HG02759 (cell line): ENCODE results near the gene EPHB2.
"Not testable (repeated sequence)": the region's sequence is repeated elsewhere in the genome, so short reads cannot be mapped to it uniquely, and the experiment has no call there.

Experiments used
- ATAC-seq: cut with Tn5 transposase; IDR thresholded peaks from one replicate; pipeline ENCODE4 v1.9.1; 2021; ENCODE audit warnings: mild to moderate bottlenecking, moderate library complexity; ENCODE audit not compliant: unreplicated experiment

The EPHB2 gene

DNA sequence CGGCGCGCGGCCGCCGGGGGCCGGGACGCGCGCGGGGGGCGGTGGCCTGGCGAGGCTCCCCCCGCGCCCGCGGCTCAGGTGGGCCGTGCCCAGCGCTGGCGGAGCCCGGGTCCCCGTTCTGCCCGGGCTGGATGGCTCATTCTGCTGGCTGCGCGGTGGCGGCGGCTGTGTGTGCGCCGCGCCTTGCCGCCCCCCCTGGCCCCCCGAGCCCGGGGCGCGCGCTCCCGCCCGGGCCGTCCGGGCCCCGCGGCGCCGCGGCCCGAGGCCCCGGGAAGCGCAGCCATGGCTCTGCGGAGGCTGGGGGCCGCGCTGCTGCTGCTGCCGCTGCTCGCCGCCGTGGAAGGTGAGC, at the start of gene EPHB2:
Gene EPHB2 (plus strand): TSS at position 139 of the 349 bp plus-strand sequence. CDS start 144 bp downstream, at position 283.
- no peak for ATAC-seq

GRCh38 chr1:22661880-22662279, 48.8 kb upstream of the EPHB2 start:
- ATAC-seq = no peak

GRCh38 chr1:22662318-22662717, 48.3 kb upstream of the EPHB2 start:
- ATAC-seq = no peak

- no peak for ATAC-seq
These were observed 47.6 kb upstream of the EPHB2 start for GRCh38 chr1:22662986-22663408.

GRCh38 chr1:22665752-22666151, 44.9 kb upstream of the EPHB2 start:
- no peak for ATAC-seq

DNA sequence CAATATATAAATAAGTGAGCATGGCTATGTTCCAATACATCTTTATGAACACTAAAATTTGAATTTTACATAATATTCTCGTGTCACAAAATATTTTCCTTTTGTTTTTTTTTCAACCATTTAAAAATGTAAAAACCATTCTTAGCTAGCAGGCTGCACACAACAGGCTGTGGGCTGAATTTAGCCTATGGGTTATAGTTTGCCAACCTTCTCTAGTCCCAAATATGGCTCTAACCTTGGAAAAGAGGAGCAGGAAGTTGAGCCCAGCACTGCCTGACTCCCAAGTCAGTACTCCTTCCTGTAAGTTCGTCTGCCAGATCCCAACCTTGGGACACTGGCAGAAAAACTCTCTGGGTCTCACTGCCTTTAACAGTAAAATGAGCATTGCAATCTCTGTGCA, 44.2 kb upstream of the EPHB2 start:
- ATAC-seq = no peak

DNA sequence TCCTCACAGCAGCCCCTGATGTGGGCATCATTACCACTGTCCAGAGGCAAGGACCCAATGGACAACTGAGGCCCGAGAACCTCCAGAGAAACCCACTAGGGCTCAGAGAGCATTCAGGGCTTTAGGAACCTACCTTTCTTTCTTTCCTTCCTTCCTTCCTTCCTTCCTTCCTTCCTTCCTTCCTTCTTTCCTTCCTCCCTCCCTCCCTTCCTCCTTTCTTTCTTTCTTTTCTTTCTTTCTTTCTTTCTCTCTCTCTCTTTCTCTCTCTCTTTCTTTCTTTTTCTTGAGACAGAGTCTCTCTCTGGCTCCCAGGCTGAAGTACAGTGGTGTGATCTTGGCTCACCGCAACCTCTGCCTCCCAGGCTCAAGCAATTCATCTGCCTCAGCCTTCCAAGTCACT, 41.8 kb upstream of the EPHB2 start:
- not testable (repeated sequence) for ATAC-seq

DNA sequence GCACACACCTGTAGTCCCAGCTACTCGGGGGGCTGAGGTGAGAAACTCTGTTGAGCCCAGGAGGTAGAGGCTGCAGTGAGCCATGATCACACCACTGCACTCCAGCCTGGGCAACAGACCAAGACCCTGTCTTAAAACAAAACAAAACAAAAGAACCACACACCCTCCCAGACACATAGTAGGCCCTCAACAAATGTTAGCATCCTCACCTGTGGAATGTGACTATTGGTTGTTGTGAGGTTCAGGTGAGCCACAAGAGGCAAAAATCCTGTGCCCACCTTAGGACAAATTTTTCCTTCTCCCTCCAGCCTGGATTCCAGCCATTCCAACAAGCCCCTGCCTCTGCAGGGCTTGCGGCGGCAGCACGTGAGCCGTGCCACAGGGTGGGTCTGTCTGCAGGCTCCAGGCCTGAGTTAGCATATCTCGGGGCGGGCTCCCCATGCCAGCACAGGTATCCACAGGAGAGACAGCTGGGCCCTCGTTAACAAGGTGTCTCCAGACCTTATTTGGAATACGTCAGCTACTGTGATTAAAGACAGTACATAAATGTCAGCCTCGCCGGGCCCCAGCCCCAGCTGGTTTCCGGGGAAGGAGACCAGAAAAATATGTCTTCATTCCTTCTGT, 40.2 kb upstream of the EPHB2 start:
- ATAC-seq = no peak

- no peak for ATAC-seq
These were observed 38.6 kb upstream of the EPHB2 start for GRCh38 chr1:22671999-22672398.

GRCh38 chr1:22673486-22674409, 36.9 kb upstream of the EPHB2 start:
- ATAC-seq = no peak

DNA sequence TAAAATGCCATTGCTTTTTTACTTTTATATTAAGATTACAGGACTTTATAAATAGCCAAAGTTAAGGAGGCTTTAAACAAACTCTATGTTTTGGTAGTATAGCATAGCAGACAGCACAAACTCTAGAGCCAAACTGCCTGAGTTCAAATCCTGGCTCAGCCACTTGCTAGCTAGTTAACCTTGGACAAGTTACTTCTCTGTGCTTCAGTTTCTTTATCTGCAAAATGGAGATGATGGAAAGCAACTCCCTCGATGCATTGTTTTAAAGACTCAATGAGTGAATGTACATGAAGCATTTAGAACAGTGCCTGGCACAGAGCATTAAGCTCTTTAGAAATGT, 36.3 kb upstream of the EPHB2 start:
- no peak for ATAC-seq

DNA sequence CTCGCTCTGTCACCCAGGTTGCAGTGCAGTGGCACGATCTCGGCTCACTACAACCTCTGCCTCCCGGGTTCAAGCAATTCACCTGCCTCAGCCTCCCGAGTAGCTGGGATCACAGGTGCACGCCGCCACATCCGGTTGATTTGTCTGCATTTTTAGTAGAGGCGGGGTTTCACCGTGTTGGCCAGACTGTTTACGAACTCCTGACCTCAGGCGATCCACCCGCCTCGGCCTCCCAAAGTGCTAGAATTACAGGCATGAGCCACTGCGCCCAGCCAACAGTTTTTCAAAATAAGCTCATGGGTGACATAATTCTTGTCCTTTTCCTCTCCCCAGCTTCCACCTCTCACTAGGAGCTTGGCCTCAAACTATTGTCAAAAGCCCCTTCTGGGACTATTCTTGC, 34.5 kb upstream of the EPHB2 start:
- ATAC-seq = not testable (repeated sequence)

GRCh38 chr1:22676916-22677583, 33.6 kb upstream of the EPHB2 start:
- no peak for ATAC-seq

DNA sequence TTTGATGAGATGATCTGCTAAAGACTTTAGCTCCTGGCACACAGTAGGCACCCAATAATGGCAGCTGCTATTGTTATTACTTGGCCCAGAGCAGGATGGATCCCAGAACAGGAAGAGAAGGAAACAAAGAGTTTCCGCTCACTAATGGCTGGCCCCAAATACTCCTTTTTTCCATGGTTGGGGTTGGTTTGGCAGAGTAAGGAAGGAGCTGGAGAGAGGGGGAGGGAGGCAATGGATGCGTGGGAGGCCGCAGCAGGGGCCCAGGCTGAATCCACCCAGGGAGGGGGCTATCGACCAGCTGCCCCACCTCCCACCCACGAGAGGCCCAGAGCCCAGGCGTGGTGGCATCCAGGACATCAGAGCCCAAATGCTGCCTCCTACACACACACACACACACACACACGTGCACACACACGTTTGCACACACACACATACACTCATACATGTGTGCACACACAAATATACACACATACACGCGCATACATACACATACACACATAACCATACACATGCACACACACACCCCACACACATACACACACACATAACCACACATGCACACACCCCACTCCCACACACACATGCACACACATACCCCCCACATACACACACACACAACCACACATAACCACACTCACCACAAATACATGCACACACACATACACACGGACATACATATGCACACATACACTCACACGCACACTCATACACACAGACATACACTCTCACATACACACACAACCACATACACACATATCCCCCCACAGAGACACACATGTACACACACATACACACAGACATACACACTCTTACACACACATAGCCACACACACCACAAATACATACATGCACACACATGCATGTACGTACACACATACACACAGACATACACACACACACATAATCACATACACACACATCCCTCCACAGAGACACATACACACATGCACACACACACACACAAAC, 32.4 kb upstream of the EPHB2 start:
- no peak for ATAC-seq

GRCh38 chr1:22680726-22681125, 29.9 kb upstream of the EPHB2 start:
- no peak for ATAC-seq

DNA sequence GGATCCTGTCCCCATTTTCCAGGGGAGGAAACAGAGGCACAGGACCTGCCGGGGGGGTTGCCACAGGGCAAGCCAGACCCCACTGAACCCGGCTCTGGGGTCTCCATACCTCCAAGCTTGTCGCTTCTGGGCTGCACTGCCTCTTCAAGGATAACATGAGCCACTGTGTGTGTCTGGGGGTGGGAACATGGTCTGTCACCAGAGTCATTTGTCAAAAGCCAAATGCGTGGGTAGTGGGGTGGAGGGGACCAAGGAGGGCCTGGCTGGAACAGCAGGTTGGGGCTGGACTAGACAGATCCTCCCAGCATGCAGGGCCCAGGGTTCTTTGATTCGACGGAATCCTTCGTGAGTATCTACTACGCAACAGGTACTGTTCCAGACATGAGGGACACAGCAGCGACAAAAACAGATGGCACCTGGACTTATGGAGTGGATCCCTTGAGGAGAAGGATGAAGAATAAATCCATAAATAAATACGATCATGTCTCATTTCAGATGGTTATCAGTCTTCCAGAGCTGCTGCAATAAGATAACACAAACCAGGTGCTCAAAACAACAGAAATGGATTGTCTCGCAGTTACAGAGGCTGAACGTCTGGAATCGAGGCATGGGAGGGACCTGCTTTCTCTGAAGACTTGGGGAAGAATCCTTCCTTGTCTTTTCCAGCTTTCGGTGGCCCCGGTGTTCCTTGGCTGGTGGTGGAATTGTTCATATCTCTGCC, 28.9 kb upstream of the EPHB2 start:
- ATAC-seq = no peak

DNA sequence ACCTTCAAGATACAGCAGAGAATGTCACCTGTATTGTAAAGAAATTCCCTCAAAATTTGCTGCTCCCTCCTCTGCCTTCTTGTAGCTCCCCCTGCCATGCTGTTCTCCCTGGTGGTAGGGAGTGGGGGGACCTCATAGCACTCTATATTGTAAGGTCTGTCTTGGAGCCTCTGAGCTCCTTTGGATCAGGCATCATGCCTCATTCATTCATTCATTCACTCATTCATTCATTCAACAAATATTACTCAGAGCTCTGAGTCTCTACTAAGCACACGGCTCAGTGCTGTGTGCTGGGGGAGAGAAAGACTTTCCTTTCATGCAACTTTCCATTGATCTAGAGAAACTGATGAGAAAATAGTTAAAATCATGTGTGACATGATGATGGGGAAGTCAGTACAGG, 27.1 kb upstream of the EPHB2 start:
- ATAC-seq = no peak

DNA sequence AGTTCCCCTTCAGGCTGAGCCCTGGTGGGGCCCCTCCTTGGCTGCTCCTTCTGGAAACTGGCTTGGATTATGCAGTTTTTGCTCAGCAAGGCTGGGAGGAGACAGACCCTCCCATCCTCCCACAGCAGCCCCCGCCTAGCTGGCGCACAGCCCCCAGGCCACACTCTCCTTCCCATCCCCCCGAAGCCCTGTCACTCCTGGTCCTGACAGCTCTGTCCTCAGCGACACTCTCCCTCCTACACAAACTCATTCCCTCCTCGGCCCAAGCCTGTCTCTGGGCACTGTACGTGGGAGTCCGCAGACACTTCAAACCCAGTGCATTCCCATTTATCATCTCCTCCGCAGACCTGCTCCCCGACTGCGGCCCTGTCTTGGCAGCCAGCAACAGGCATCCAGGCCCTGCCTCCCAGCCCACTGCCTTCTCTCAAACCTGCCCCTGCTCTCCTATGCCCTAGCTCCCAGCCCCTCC, 25.0 kb upstream of the EPHB2 start:
- no peak for ATAC-seq

DNA sequence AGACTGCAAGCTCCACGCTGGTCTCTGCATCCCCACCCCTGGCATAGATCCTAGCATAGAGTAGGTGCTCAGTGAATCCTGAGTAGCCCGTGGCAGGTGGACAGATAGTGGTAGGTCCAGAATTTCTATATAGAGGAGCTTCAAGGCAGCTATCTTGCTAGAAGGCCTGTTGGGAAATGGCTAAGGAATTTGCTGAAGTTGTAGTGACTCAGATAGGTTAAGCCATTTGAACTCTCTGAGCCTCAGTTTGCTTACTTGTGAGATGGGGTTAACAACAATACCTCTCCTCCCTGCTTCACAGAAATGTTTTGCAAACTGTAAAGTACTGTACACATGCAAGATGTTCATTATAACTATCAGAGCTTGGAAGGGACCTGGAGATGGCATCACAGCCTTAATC, 23.4 kb upstream of the EPHB2 start:
- no peak for ATAC-seq

GRCh38 chr1:22688466-22688865, 22.2 kb upstream of the EPHB2 start:
- no peak for ATAC-seq
